OCI-LY3 (cell line): ENCODE data around the gene TSACC.
"Not testable (repeated sequence)": the region's sequence is repeated elsewhere in the genome, so short reads cannot be mapped to it uniquely, and the experiment has no call there.

Source experiments
- H2AFZ ChIP-seq: fragments of 200-600, 300-600 bp; shearing (Covaris generic); 2 replicates; pipeline ENCODE4 v1.6.0; 2014; ENCODE audit warnings: antibody characterized with exemption, low read depth, low read length
- H3K27ac ChIP-seq: fragments of 200-600, 300-600 bp; sonication (generic); 2 replicates; pipeline ENCODE4 v1.5.1; 2014; ENCODE audit warnings: mild to moderate bottlenecking, low read length, moderate library complexity, mixed read lengths
- H3K27me3 ChIP-seq: fragments of 200-600, 300-600 bp; sonication (generic); 2 replicates; pipeline ENCODE4 v1.6.1; 2014; ENCODE audit warnings: low read depth, low read length, mixed read lengths
- H3K36me3 ChIP-seq: fragments of 200-600, 300-600 bp; sonication (generic); replicated peaks from 2 replicates; pipeline ENCODE3; 2014; ENCODE audit warnings: low read depth, low read length, mixed read lengths
- H3K4me1 ChIP-seq: fragments of 300-600, 200-600 bp; sonication (generic); 2 replicates; pipeline ENCODE4 v1.6.1; 2014; ENCODE audit warnings: low read length, mixed read lengths
- H3K4me2 ChIP-seq: fragments of 200-600, 300-600 bp; sonication (generic); 2 replicates; pipeline ENCODE4 v1.6.1; 2014; ENCODE audit warnings: low read length, mixed read lengths
- H3K4me3 ChIP-seq: fragments of 300-600, 200-600 bp; sonication (generic); 2 replicates; pipeline ENCODE4 v1.5.1; 2014; ENCODE audit warnings: antibody characterized with exemption, mild to moderate bottlenecking, low read length, moderate library complexity
- H3K79me2 ChIP-seq: fragments of 300-600, 200-600 bp; shearing (Covaris generic); 2 replicates; pipeline ENCODE4 v1.6.1; 2014; ENCODE audit warnings: mild to moderate bottlenecking, low read length, mixed read lengths
- H3K9ac ChIP-seq: fragments of 300-600, 200-600 bp; shearing (Covaris generic); 2 replicates; pipeline ENCODE4 v1.6.0; 2014; ENCODE audit warnings: mild to moderate bottlenecking, low read length, moderate library complexity
- H3K9me3 ChIP-seq: fragments of 200-600, 300-600 bp; shearing (Covaris generic); 2 replicates; pipeline ENCODE4 v1.6.1; 2014; ENCODE audit warnings: low read length, mixed read lengths; ENCODE audit not compliant: insufficient read depth
- H4K20me1 ChIP-seq: fragments of 200-600, 300-600 bp; sonication (generic); 2 replicates; pipeline ENCODE4 v1.6.1; 2016; ENCODE audit warnings: low read length, mixed read lengths; ENCODE audit not compliant: insufficient read depth
- EZH2phosphoT487 ChIP-seq: fragments of 200-600 bp; shearing (Covaris generic); IDR thresholded peaks from 2 replicates; pipeline ENCODE4 v1.6.1; 2018; ENCODE audit warnings: antibody characterized with exemption, mixed run types, low read depth
- TF ChIP-seq, protein P1 (sequence below): fragments of 200-600, 300-600 bp; sonication (generic); IDR thresholded peaks from 2 replicates; pipeline ENCODE4 v1.5.1; 2014; ENCODE audit warnings: antibody characterized with exemption, low read length, low read depth

TSACC gene

DNA sequence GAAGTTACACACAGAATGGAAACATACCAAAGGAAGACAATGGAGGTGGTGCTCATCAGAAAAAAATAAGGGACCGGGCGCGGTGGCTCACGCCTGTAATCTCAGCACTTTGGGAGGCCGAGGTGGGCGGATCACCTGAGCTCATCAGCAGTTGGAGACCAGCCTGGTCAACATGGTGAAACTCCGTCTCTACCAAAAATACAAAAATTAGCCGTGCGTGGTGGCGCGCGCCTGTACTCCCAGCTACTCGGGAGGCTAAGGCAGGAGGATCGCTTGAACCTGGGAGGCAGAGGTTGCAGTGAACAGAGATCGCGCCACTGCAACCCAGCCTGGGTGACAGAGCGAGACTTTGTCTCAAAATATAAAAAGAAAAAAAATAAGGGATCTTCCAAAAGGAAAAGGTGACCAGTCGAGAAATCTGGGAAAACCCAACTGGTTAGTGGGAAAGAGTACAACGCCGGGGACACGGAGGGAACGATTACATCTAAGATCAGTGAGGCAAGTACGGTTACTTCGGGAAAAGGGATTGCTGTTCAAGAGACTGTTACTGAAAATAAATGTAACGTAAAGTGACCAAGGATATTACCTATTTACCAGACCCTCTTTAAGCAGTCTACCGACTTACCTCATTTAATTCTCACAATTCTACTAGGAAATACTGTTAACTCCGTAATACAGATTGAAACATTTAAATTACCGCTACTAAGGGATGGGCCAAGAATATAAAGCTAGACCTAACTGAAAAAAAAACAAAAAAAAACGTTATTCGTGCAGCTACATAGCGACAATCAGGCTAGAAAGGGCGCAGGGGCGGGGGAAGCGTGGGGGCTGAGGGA lies 1.1 kb upstream of the TSACC start:
- Histone ChIP-seq H3K27ac (peak overlapping the region; percentile 56), H4K20me1 (peaks cover 19% of the 10 kb centered on the region; the same call in 1 of the 2 replicates), H2AFZ (no peak overlapping the region), H3K36me3 (peaks cover 41% of the 10 kb centered on the region), H3K4me3 (peak overlapping the region; percentile 84), H3K27me3 (no peaks in the 10 kb centered on the region), H3K9ac (peak overlapping the region; percentile 81), H3K79me2 (peaks cover 59% of the 10 kb centered on the region), H3K9me3 (no peaks in the 10 kb centered on the region), H3K4me2 (peak overlapping the region; percentile 70), H3K4me1 (peaks cover 13% of the 10 kb centered on the region)
- TF ChIP-seq, protein P1, sequence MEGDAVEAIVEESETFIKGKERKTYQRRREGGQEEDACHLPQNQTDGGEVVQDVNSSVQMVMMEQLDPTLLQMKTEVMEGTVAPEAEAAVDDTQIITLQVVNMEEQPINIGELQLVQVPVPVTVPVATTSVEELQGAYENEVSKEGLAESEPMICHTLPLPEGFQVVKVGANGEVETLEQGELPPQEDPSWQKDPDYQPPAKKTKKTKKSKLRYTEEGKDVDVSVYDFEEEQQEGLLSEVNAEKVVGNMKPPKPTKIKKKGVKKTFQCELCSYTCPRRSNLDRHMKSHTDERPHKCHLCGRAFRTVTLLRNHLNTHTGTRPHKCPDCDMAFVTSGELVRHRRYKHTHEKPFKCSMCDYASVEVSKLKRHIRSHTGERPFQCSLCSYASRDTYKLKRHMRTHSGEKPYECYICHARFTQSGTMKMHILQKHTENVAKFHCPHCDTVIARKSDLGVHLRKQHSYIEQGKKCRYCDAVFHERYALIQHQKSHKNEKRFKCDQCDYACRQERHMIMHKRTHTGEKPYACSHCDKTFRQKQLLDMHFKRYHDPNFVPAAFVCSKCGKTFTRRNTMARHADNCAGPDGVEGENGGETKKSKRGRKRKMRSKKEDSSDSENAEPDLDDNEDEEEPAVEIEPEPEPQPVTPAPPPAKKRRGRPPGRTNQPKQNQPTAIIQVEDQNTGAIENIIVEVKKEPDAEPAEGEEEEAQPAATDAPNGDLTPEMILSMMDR, result no peak
- no peak for TF ChIP-seq EZH2phosphoT487

DNA sequence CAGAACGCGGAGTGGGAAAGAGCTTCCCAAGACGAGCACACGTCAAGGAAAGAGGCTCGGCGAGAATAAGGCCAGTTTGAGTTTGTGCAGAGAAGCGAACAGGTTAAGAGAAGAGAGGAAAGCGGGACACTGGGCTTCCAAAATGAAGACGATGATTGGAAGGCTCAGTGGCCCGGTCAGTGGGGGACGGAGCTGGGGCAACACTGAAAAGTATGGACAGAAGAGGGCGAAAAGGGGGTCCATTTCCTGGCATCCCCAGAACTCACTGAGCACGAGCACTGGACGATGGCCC lies 492 bp upstream of the TSACC start:
- Histone ChIP-seq H3K4me1 (peaks cover 13% of the 10 kb centered on the region), H3K9me3 (no peaks in the 10 kb centered on the region), H4K20me1 (peaks cover 19% of the 10 kb centered on the region; the same call in 1 of the 2 replicates), H3K4me2 (peak overlapping the region; percentile 70), H3K27ac (peak overlapping the region; percentile 56), H3K4me3 (peak overlapping the region; percentile 84), H2AFZ (no peak overlapping the region), H3K36me3 (peaks cover 35% of the 10 kb centered on the region), H3K79me2 (peaks cover 54% of the 10 kb centered on the region), H3K27me3 (no peaks in the 10 kb centered on the region), H3K9ac (peak overlapping the region; percentile 81)
- TF ChIP-seq, protein P1, result no peak
- TF ChIP-seq EZH2phosphoT487, result no peak

DNA sequence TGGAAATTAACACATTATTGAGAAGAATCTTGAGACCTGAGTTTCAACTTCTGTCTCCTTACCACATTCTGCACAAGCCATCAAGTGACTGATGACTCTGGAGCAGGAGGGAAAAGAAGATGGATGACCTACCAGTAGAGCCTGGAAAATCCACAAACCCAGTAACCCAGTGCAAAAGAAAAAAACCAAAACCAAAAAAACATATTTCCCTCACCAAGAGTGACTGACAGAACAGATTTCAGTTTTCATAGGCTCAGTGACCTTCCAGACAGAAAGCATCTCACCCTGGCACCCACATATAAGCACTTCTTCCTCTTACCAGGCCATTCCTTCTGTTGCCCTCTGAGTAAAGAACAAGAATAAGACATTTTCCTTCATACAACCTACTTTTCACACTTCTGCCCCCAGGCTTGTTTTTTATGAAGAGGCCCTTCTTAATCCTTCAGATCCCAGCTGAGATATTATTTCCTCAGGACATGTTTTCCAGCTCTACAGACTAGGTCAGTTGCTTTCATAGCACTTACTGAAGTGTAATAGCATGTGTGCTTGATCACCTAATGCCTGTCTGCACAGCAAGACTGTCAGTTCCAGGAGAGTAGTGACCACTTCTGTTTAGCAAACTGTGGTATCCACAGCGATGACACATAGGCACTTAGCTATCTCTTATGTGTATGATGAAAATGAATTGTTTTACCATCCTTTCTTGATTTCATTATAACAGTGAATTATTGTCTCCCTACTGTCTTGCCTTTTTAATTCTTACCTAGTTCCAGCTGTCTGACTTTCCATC lies 4.0 kb downstream of the TSACC start:
- Histone ChIP-seq H3K4me3 (no peak overlapping the region), H3K4me2 (no peak overlapping the region), H3K36me3 (no peaks in the 10 kb centered on the region), H3K4me1 (peaks cover 4% of the 10 kb centered on the region), H3K9ac (no peak overlapping the region), H3K9me3 (no peaks in the 10 kb centered on the region), H3K79me2 (peaks cover 10% of the 10 kb centered on the region), H3K27ac (no peak overlapping the region), H2AFZ (no peak overlapping the region), H3K27me3 (peaks cover 15% of the 10 kb centered on the region; the same call in 1 of the 2 replicates), H4K20me1 (no peaks in the 10 kb centered on the region)
- no peak for TF ChIP-seq EZH2phosphoT487
- TF ChIP-seq, protein P1, result no peak

DNA sequence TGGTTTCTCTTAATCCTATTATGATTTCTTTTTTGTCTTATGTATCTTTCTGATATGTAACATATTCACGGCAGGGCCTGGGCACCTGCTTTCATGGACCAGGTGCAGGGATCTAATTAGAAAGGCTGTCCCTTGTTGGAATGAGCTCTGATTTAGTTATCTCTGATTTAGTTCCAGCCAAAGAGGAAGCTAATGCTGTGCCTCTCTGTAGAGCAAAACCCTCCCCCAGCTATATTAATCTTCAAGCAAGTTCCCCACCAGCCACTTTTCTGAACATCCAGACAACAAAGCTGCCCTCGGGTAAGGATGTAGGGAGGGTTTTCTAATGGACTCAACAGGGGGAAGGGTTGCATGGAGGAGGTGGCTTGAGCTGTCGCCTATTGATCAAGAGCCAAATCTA lies 6.1 kb downstream of the TSACC start:
- Histone ChIP-seq H4K20me1 (no peaks in the 10 kb centered on the region), H3K4me1 (peaks cover under 1% of the 10 kb centered on the region), H2AFZ (no peak overlapping the region), H3K27ac (no peak overlapping the region), H3K4me2 (no peak overlapping the region), H3K4me3 (no peak overlapping the region), H3K9me3 (no peaks in the 10 kb centered on the region), H3K79me2 (no peaks in the 10 kb centered on the region), H3K9ac (no peak overlapping the region), H3K36me3 (no peaks in the 10 kb centered on the region), H3K27me3 (peaks cover 15% of the 10 kb centered on the region; the same call in 1 of the 2 replicates)
- no peak for TF ChIP-seq EZH2phosphoT487
- TF ChIP-seq, protein P1, result no peak

DNA sequence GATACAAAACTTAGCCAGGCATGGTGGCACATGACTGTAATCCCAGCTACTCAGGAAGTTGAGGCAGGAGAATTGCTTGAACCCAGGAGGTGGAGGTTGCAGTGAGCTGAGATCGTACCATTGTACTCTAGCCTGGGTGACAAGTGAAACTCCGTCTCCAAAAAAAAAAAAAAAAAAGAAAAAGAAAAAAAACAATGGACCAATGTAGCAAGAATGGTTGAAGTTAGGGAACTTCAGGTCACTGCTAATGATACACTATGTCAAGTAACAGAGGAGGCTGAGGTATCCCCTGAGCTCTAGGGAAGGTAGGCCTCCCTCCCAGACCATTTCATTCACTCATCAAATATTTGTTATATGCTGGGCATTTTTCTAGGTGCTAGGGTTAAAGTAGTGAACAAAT lies 7.7 kb downstream of the TSACC start:
- not testable (repeated sequence) for H3K79me2 ChIP-seq, H3K9ac ChIP-seq, H3K4me1 ChIP-seq, H3K4me2 ChIP-seq, H3K9me3 ChIP-seq, H3K27ac ChIP-seq, H3K36me3 ChIP-seq, H4K20me1 ChIP-seq, H2AFZ ChIP-seq, H3K4me3 ChIP-seq
- H3K27me3 ChIP-seq, result peaks cover 18% of the 10 kb centered on the region; the same call in 1 of the 2 replicates
